Right lobe of liver (tissue), 6 donors: ENCODE measurements around the gene MLIP. TPM values are rescaled to one million over a fixed set of nuclear protein-coding genes. Genes with fewer than 3 reads are reported as not detected.

ENCODE experiments used
- ATAC-seq, 4 donors: fragments of 200-7000 bp; cut with Tn5 transposase; one replicate each; pipeline ENCODE4 v1.9.1; 2020; ENCODE audit warnings: mild to moderate bottlenecking in 4 of 4, moderate library complexity in 4 of 4
- DNase-seq, 3 donors: peaks; one replicate each; pipeline ENCODE4 v3.0.0-alpha.2; 2020
- H3K27ac ChIP-seq, 3 donors: fragments of 200-600 bp; one replicate each; pipeline ENCODE4 v1.8.0; 2022
- H3K27me3 ChIP-seq, 2 donors: fragments of 200-600 bp; one replicate each; pipeline ENCODE4 v1.8.0; 2022
- H3K36me3 ChIP-seq, 4 donors: fragments of 200-600 bp; sonication (generic) in 1 of 4; one replicate each; pipeline versions ENCODE4 v1.5.1 to v1.8.0; 2017 to 2022; ENCODE audit warnings: control low read depth in 1 of 4
- H3K4me1 ChIP-seq, 4 donors: fragments of 200-600 bp; sonication (generic) in 1 of 4; one replicate each; pipeline versions ENCODE4 v1.5.1 to v1.8.0; 2017 to 2022; ENCODE audit warnings: control low read depth in 1 of 4
- H3K4me3 ChIP-seq, 3 donors: fragments of 200-600 bp; one replicate each; pipeline ENCODE4 v1.8.0; 2022
- H3K9me3 ChIP-seq, 4 donors: fragments of 200-600 bp; sonication (generic) in 1 of 4; one replicate each; pipeline versions ENCODE4 v1.5.1 to v1.8.0; 2017 to 2022; ENCODE audit warnings: control low read depth in 1 of 4
- CTCF ChIP-seq, 4 donors: fragments of 200-600 bp in 3 of 4; fragments of 450-650 bp in 1 of 4; IDR thresholded peaks; one replicate each; pipeline versions ENCODE4 v1.5.1 to v1.8.0; 2016 to 2022; ENCODE audit warnings: antibody characterized with exemption in 4 of 4, mild to moderate bottlenecking in 2 of 4
- POLR2A ChIP-seq: fragments of 450-650 bp; IDR thresholded peaks from one replicate; pipeline ENCODE4 v1.6.1; 2017; ENCODE audit warnings: antibody characterized with exemption, mild to moderate bottlenecking
- WGBS: methylation state at CpG from one replicate; pipeline ENCODE4 v1.1.6; 2018; ENCODE audit warnings: low coverage, low lambda C conversion rate; ENCODE audit not compliant: insufficient coverage; ENCODE audit errors: missing lambda C conversion rate; 5-methylcytosine and 5-hydroxymethylcytosine counted together
- intact Hi-C, 2 donors: fragments of 100-400 bp; cut with DNase I; formaldehyde crosslinking; loops; one replicate each; pipeline versions ENCODE4 v1.11.2 to v1.14.1; 2022
- total RNA-seq, 6 experiments: library from RNA; depleted of rRNA in 2 of 6; stranded (reverse); fragments of >200 nt in 2 of 6; fragmentation: NEBNext Ultra II Directional in 3 of 6; extraction: Animal tissue kit (Norgen Biotek cat#: 25700) in 3 of 6; gene quantifications; one replicate each; pipeline versions ENCODE4 v1.1.0 to v1.2.4, GENCODE V29; 2016 to 2023
- donor health status: DM: no; HTN: yes; CAD: no.
- donor health status: DM: no; HTN: no; CAD: no.
- donor health status: DM: no; HTN: no; CAD: no.
- donor health status: DM: no; HTN: yes; CAD: no.
- donor health status: DM: no; HTN: yes; CAD: no.

Gene MLIP
- total RNA-seq, 6 experiments from 2014 or later = 20.2 to 64.6 (median 24.4) TPM

- intact Hi-C loops = no loop called here
- H3K27ac ChIP-seq = peak overlapping the region; percentile 2 to 54 (median 26)
- WGBS = 44% methylated on average over 4 of the region's 4 CpGs
- H3K4me3 ChIP-seq = no peak overlapping the region
- ATAC-seq (peak in 3 of 4 donors; percentile 27 to 58 (median 49)), DNase-seq (no peak)
- H3K4me1 ChIP-seq = peaks cover 0 to 12% (median 3%) of the 10 kb centered on the region in 4 donors
- no peaks in the 10 kb centered on the region for H3K36me3 ChIP-seq
- no peaks in the 10 kb centered on the region for H3K27me3 ChIP-seq
- no peak for TF ChIP-seq CTCF (IDR thresholded peaks at IDR 0.05)
- no peak for TF ChIP-seq POLR2A
- no peaks in the 10 kb centered on the region for H3K9me3 ChIP-seq
Measured at GRCh38 chr6:54071821-54072340, 39.4 kb upstream of the MLIP start.

- intact Hi-C loops = no loop called here
- Histone ChIP-seq H3K27ac (peak overlapping the region; percentile 17 to 54 (median 26)), H3K9me3 (no peaks in the 10 kb centered on the region), H3K36me3 (no peaks in the 10 kb centered on the region), H3K4me3 (no peak overlapping the region), H3K27me3 (no peaks in the 10 kb centered on the region), H3K4me1 (peaks cover 0 to 15% (median 3%) of the 10 kb centered on the region in 4 donors)
- ATAC-seq (peak; percentile 72 to 87 (median 82)), DNase-seq (peak in 1 of 3 donors; percentile 73)
- WGBS = 54% methylated on average over 2 of the region's 2 CpGs
- no peak for TF ChIP-seq CTCF (IDR thresholded peaks at IDR 0.05)
- TF ChIP-seq POLR2A = no peak
Measured at GRCh38 chr6:54072635-54073313, 38.5 kb upstream of the MLIP start.

GRCh38 chr6:54073487-54073886, 37.8 kb upstream of the MLIP start:
- peak overlapping the region in 1 of 3 donors; percentile 0 for H3K27ac ChIP-seq
- 64% methylated on average over 2 of the region's 2 CpGs for WGBS
- TF ChIP-seq CTCF (IDR thresholded peaks at IDR 0.05) = no peak
- no peak for TF ChIP-seq POLR2A
- no peaks in the 10 kb centered on the region for H3K36me3 ChIP-seq
- no peak for DNase-seq
- no peak for ATAC-seq
- intact Hi-C loops = no loop called here
- no peaks in the 10 kb centered on the region for H3K9me3 ChIP-seq
- no peaks in the 10 kb centered on the region for H3K27me3 ChIP-seq
- H3K4me3 ChIP-seq = no peak overlapping the region
- H3K4me1 ChIP-seq = peaks cover 0 to 15% (median 3%) of the 10 kb centered on the region in 4 donors

GRCh38 chr6:54074109-54074508, 37.1 kb upstream of the MLIP start:
- 51% methylated on average over 4 of the region's 4 CpGs for WGBS
- Histone ChIP-seq H3K36me3 (no peaks in the 10 kb centered on the region), H3K27me3 (no peaks in the 10 kb centered on the region), H3K4me3 (no peak overlapping the region), H3K27ac (no peak overlapping the region), H3K9me3 (no peaks in the 10 kb centered on the region), H3K4me1 (peaks cover 0 to 15% (median 3%) of the 10 kb centered on the region in 4 donors)
- intact Hi-C loops = no loop called here
- ATAC-seq = no peak
- DNase-seq = no peak
- TF ChIP-seq POLR2A (no peak), CTCF (IDR thresholded peaks at IDR 0.05) (no peak)
